A673 (cell line): Measurements from ENCODE around the gene LIMS1. TPM values are rescaled to one million over a fixed set of nuclear protein-coding genes. Genes with fewer than 3 reads are reported as not detected.

ENCODE experiments used
- BruUV-seq: library from RNA; stranded (reverse); fragments of 400-500 nt; replicated peaks from 2 replicates; lab custom pipeline; 2021; lab: Mats Ljungman, UMichigan
- CTCF ChIA-PET: fragments of 300-600 bp; sonication (Branson Sonifier 250); formaldehyde crosslinking; loops from one replicate; lab custom pipeline; 2022; ENCODE audit warnings: antibody characterized with exemption; lab: Charles Lee
- POLR2A ChIA-PET: fragments of 300-600 bp; sonication (Branson Sonifier 250); formaldehyde crosslinking; loops from one replicate; lab custom pipeline; 2022; ENCODE audit warnings: antibody characterized with exemption; ENCODE audit not compliant: low non-redundant PET; lab: Charles Lee
- DNase-seq: peaks from one replicate; pipeline ENCODE4 v3.0.0-alpha.2; 2015; ENCODE audit warnings: low spot score
- H3K27ac ChIP-seq: fragments of 200-600 bp; sonication (generic); 2 replicates; pipeline ENCODE4 v1.5.1; 2016; ENCODE audit warnings: mixed run types, low read depth, mild to moderate bottlenecking, mixed read lengths, antibody characterized with exemption, low read length; ENCODE audit not compliant: poor library complexity, severe bottlenecking
- H3K27me3 ChIP-seq: fragments of 200-600 bp; sonication (generic); replicated peaks from 2 replicates; pipeline ENCODE4 v1.6.1; 2017; ENCODE audit warnings: mixed run types, low read depth, mild to moderate bottlenecking, mixed read lengths, antibody characterized with exemption, low read length; ENCODE audit not compliant: insufficient read depth, poor library complexity
- H3K36me3 ChIP-seq: fragments of 200-600 bp; sonication (generic); 2 replicates; pipeline ENCODE4 v1.6.1; 2016; ENCODE audit warnings: mixed run types, mild to moderate bottlenecking, mixed read lengths, antibody characterized with exemption, low read length; ENCODE audit not compliant: insufficient read depth, poor library complexity, severe bottlenecking
- H3K4me1 ChIP-seq: fragments of 200-600 bp; sonication (generic); 2 replicates; pipeline ENCODE4 v1.6.1; 2017; ENCODE audit warnings: mixed run types, mild to moderate bottlenecking, mixed read lengths, antibody characterized with exemption, low read length; ENCODE audit not compliant: insufficient read depth, poor library complexity, severe bottlenecking
- H3K4me3 ChIP-seq: fragments of 200-600 bp; sonication (generic); 2 replicates; pipeline ENCODE4 v1.5.1; 2016; ENCODE audit warnings: low read depth, mixed run types, mild to moderate bottlenecking, mixed read lengths, low read length; ENCODE audit not compliant: poor library complexity, severe bottlenecking
- H3K9me3 ChIP-seq: fragments of 200-600 bp; sonication (generic); 2 replicates; pipeline ENCODE4 v1.6.1; 2016; ENCODE audit warnings: mixed run types, low read depth, mild to moderate bottlenecking, mixed read lengths, antibody characterized with exemption, low read length; ENCODE audit not compliant: poor library complexity, severe bottlenecking
- CTCF ChIP-seq: fragments of 300-800, 200-600 bp; sonication (generic); conservative IDR thresholded peaks from 2 replicates; pipeline ENCODE4 v1.5.1; 2017; ENCODE audit warnings: low read depth, mild to moderate bottlenecking, antibody characterized with exemption, low read length, moderate library complexity, mixed read lengths
- EZH2 ChIP-seq: fragments of 200-600 bp; sonication (generic); IDR thresholded peaks from 2 replicates; pipeline ENCODE4 v1.6.1; 2017; ENCODE audit warnings: borderline replicate concordance, low read depth, mild to moderate bottlenecking, mixed read lengths, antibody characterized with exemption, low read length; ENCODE audit not compliant: poor library complexity, severe bottlenecking
- intact Hi-C: fragments of 100-400 bp; cut with micrococcal nuclease; formaldehyde crosslinking; loops from one replicate; pipeline ENCODE4 v1.10.0; 2022; ENCODE audit not compliant: unreplicated experiment
- total RNA-seq: library from RNA; stranded (reverse); gene quantifications from 2 replicates; pipeline ENCODE4 v1.2.3, GENCODE V29; 2021

LIMS1 gene
- total RNA-seq, 1 experiment from 2014 or later = 43.9 TPM

GRCh38 chr2:108614659-108615058, 80.4 kb downstream of the LIMS1 start:
- Histone ChIP-seq H3K4me3 (no peak overlapping the region), H3K27me3 (no peaks in the 10 kb centered on the region), H3K36me3 (no peaks in the 10 kb centered on the region), H3K9me3 (no peaks in the 10 kb centered on the region), H3K4me1 (peaks cover 38% of the 10 kb centered on the region), H3K27ac (no peak overlapping the region)
- no peak for DNase-seq
- TF ChIP-seq CTCF = no peak
- no peak for TF ChIP-seq EZH2
- POLR2A ChIA-PET = no interaction called here
- no TSS peak for BruUV-seq
- CTCF ChIA-PET = no interaction called here
- intact Hi-C loops = no loop called here

- H3K4me3 ChIP-seq = no peak overlapping the region
- H3K27ac ChIP-seq = no peak overlapping the region
- no peaks in the 10 kb centered on the region for H3K9me3 ChIP-seq
- no peaks in the 10 kb centered on the region for H3K36me3 ChIP-seq
- ChIA-PET POLR2A (no interaction called here), CTCF (no interaction called here)
- H3K4me1 ChIP-seq = peaks cover 48% of the 10 kb centered on the region
- intact Hi-C loops = no loop called here
- H3K27me3 ChIP-seq = no peaks in the 10 kb centered on the region
- no peak for DNase-seq
- TF ChIP-seq EZH2 (no peak), CTCF (no peak)
- BruUV-seq = no TSS peak
Observed at GRCh38 chr2:108615480-108616090, 81.3 kb downstream of the LIMS1 start.

DNA sequence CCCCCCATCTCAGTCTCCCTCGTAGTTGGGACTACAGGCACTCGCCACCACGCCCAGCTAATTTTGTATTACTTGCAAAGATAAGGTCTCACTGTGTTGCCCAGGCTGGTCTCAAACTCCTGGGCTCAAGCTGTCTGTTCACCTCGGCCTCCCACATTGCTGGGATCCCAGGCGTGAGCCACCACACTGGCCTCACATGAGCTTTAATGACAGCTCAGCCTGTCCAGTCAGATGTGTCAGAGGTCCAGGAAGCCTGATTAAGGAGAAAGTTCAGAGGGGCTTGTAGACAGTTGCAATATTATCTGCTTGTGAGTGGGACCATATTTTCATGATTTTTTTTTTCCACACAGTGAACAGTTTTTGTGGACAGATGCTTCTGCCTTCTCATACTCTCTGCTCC, 82.0 kb downstream of the LIMS1 start:
- intact Hi-C loops = no loop called here
- TF ChIP-seq CTCF (no peak), EZH2 (no peak)
- Histone ChIP-seq H3K27ac (no peak overlapping the region), H3K9me3 (no peaks in the 10 kb centered on the region), H3K4me3 (no peak overlapping the region), H3K36me3 (no peaks in the 10 kb centered on the region), H3K27me3 (no peaks in the 10 kb centered on the region), H3K4me1 (peaks cover 55% of the 10 kb centered on the region)
- no peak for DNase-seq
- CTCF ChIA-PET = no interaction called here
- no TSS peak for BruUV-seq
- POLR2A ChIA-PET = no interaction called here
